Amniotic stem cell (primary cell): ENCODE data around the gene TSPAN15.
"Not testable (repeated sequence)": the region's sequence is repeated elsewhere in the genome, so short reads cannot be mapped to it uniquely, and the experiment has no call there.

Experiments
- DNase-seq: peaks from one replicate; lab custom pipeline; 2025; lab: John Stamatoyannopoulos, UW

The TSPAN15 gene

GRCh38 chr10:69488149-69488844 is 37.0 kb downstream of the TSPAN15 start:
- not testable (repeated sequence) for DNase-seq

GRCh38 chr10:69488856-69489255 is 37.6 kb downstream of the TSPAN15 start:
- DNase-seq: not testable (repeated sequence)

GRCh38 chr10:69489506-69490090 is 38.3 kb downstream of the TSPAN15 start:
- DNase-seq: no peak

- no peak for DNase-seq
Observed at GRCh38 chr10:69490876-69491275, 39.6 kb downstream of the TSPAN15 start.

GRCh38 chr10:69491611-69492010 is 40.3 kb downstream of the TSPAN15 start:
- DNase-seq: no peak

- no peak for DNase-seq
Observed at GRCh38 chr10:69492091-69492745, 41.0 kb downstream of the TSPAN15 start.

GRCh38 chr10:69492746-69493462 is 41.6 kb downstream of the TSPAN15 start:
- DNase-seq: no peak

GRCh38 chr10:69494626-69495558 is 43.6 kb downstream of the TSPAN15 start:
- no peak for DNase-seq

- DNase-seq: no peak
Observed at GRCh38 chr10:69495666-69496065, 44.4 kb downstream of the TSPAN15 start.

GRCh38 chr10:69496352-69497230 is 45.3 kb downstream of the TSPAN15 start:
- DNase-seq: no peak

GRCh38 chr10:69497231-69497561 is 45.9 kb downstream of the TSPAN15 start:
- DNase-seq: no peak

- DNase-seq: no peak
Observed at GRCh38 chr10:69497611-69498390, 46.5 kb downstream of the TSPAN15 start.

GRCh38 chr10:69498711-69499471 is 47.6 kb downstream of the TSPAN15 start:
- DNase-seq: no peak

GRCh38 chr10:69499726-69500689 is 48.7 kb downstream of the TSPAN15 start:
- no peak for DNase-seq

- DNase-seq: no peak
Observed at GRCh38 chr10:69500864-69501468, 49.7 kb downstream of the TSPAN15 start.

GRCh38 chr10:69501657-69502056 is 50.4 kb downstream of the TSPAN15 start:
- no peak for DNase-seq

GRCh38 chr10:69502589-69502988 is 51.3 kb downstream of the TSPAN15 start:
- DNase-seq: no peak
